ENCODE data around the gene PPP2R2C. TPM values are rescaled to one million over a fixed set of nuclear protein-coding genes. Genes with fewer than 3 reads are reported as not detected.

PPP2R2C gene
- total RNA-seq, 1 experiment from 2014 or later: 8.1 TPM

DNA sequence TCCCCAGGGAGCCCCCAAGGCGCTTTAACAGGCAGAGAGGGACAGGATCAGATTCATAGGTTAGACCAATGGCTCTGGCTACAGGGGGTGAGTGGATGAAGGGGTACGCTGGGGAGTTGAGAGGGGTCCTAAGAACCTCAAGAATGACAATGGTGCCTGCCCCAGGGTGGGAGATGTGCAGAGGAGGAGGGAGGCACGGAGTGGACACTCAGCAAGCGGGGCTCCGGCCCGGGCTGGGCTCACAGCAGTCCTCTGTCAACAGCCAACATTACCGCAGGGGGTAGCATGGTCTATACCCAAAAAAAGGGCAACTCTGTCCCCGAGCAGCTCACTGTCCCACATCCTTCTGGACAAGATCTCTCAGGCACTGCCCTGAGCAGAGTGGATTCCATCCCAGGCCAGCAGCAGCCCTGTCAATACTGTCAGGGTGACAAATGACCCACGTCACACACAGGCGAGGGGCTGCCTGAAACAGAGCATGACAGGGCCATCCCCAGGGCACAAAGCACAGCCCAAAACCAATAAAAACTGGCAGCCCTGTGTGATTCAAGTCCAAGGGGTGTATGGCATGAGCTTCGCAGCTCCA, 47.7 kb upstream of the PPP2R2C start:
- no peak overlapping the region for H4K91ac ChIP-seq (ENCODE audit: insufficient read length, low read depth, low read length)
- H2BK5ac ChIP-seq (ENCODE audit: insufficient read length, low read length): no peak overlapping the region
- H4K5ac ChIP-seq (ENCODE audit: insufficient read length, low read depth, low read length): no peak overlapping the region
- H2BK20ac ChIP-seq (ENCODE audit: low read depth, low read length, poor library complexity, severe bottlenecking): no peak overlapping the region
- H2BK120ac ChIP-seq (ENCODE audit: low read depth, low read length, poor library complexity, severe bottlenecking): no peak overlapping the region
- no peaks in the 10 kb centered on the region for H3K79me1 ChIP-seq (ENCODE audit: insufficient read depth, low read depth, low read length, poor library complexity, severe bottlenecking)
- no peak overlapping the region for H3K14ac ChIP-seq (ENCODE audit: insufficient read depth, low read length)
- no peak overlapping the region for H3K4me2 ChIP-seq (ENCODE audit: insufficient read depth, insufficient read length, low read length)
- H3K79me2 ChIP-seq (ENCODE audit: insufficient read depth, low read length): no peaks in the 10 kb centered on the region
- H3K9ac ChIP-seq (ENCODE audit: extremely low read depth, insufficient read length, low read length): no peak overlapping the region
- no peak overlapping the region for H2BK12ac ChIP-seq (ENCODE audit: insufficient read length, low read depth, low read length)
- H3K27me3 Mint-ChIP-seq (ENCODE audit: low read depth): peaks cover 4% of the 10 kb centered on the region
- no peak overlapping the region for H3K56ac ChIP-seq (ENCODE audit: insufficient read length, low read depth, low read length)
- H3K4ac ChIP-seq (ENCODE audit: low read depth, low read length): no peak overlapping the region
- H3K9me3 Mint-ChIP-seq: no peaks in the 10 kb centered on the region
- no peaks in the 10 kb centered on the region for H4K20me1 ChIP-seq (ENCODE audit: control insufficient read depth, insufficient read depth, insufficient read length)
- no CpG with 5 or more reads among the region's 11 CpGs for WGBS (ENCODE audit: extremely low coverage, insufficient read length, low lambda C conversion rate)
- H2AK5ac ChIP-seq (ENCODE audit: insufficient read length, low read length): no peak overlapping the region
- H3K4me1 ChIP-seq (ENCODE audit: insufficient read depth, low read length): no peaks in the 10 kb centered on the region
- H3T11ph ChIP-seq (ENCODE audit: low read length): no peak overlapping the region
- H3K27ac Mint-ChIP-seq: peak overlapping the region in 1 of 3 experiments; percentile 71; a peak in 2 of 7 replicates
- H3K23me2 ChIP-seq (ENCODE audit: insufficient read length, low read depth, low read length, poor library complexity, severe bottlenecking): no peaks in the 10 kb centered on the region
- H3K27me3 ChIP-seq (ENCODE audit: insufficient read depth, low read length): no peaks in the 10 kb centered on the region
- H3K4me3 Mint-ChIP-seq: no peak overlapping the region
- no peak overlapping the region for H3K18ac ChIP-seq (ENCODE audit: insufficient read length, low read depth, low read length)
- H3K23ac ChIP-seq (ENCODE audit: insufficient read length, low read depth, low read length): no peak overlapping the region
- no peak overlapping the region for H2BK15ac ChIP-seq (ENCODE audit: low read depth, low read length)
- no peak for DNase-seq
- H3K4me1 Mint-ChIP-seq: no peaks in the 10 kb centered on the region
- H3K36me3 Mint-ChIP-seq (ENCODE audit: insufficient read depth in 1 of 3, low read depth in 3 of 3): no peaks in the 10 kb centered on the region; a peak in 1 of 7 replicates
- no peak overlapping the region for H4K8ac ChIP-seq (replicated peaks; ENCODE audit: insufficient read length, low read depth, low read length)
- H3K9me3 ChIP-seq (ENCODE audit: control insufficient read depth, low read depth, low read length): no peaks in the 10 kb centered on the region
- TF ChIP-seq, protein P1, sequence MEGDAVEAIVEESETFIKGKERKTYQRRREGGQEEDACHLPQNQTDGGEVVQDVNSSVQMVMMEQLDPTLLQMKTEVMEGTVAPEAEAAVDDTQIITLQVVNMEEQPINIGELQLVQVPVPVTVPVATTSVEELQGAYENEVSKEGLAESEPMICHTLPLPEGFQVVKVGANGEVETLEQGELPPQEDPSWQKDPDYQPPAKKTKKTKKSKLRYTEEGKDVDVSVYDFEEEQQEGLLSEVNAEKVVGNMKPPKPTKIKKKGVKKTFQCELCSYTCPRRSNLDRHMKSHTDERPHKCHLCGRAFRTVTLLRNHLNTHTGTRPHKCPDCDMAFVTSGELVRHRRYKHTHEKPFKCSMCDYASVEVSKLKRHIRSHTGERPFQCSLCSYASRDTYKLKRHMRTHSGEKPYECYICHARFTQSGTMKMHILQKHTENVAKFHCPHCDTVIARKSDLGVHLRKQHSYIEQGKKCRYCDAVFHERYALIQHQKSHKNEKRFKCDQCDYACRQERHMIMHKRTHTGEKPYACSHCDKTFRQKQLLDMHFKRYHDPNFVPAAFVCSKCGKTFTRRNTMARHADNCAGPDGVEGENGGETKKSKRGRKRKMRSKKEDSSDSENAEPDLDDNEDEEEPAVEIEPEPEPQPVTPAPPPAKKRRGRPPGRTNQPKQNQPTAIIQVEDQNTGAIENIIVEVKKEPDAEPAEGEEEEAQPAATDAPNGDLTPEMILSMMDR (conservative IDR thresholded peaks at IDR 0.05): no peak
- no peak overlapping the region for H2AFZ ChIP-seq (ENCODE audit: low read length)
- no peak overlapping the region for H3K27ac ChIP-seq (ENCODE audit: insufficient read length, low read depth, low read length)

Data from H9 (cell line).